NCI-H1694 treated with DMSO at 0.1 percent for 48 hours (cell line): ENCODE results near the gene FBXL16.

ENCODE experiments used
- DNase-seq: peaks from one replicate; lab custom pipeline; 2025; lab: John Stamatoyannopoulos, UW

FBXL16 gene

GRCh38 chr16:722835-723633, 17.4 kb upstream of the FBXL16 start:
- DNase-seq, result no peak

DNA sequence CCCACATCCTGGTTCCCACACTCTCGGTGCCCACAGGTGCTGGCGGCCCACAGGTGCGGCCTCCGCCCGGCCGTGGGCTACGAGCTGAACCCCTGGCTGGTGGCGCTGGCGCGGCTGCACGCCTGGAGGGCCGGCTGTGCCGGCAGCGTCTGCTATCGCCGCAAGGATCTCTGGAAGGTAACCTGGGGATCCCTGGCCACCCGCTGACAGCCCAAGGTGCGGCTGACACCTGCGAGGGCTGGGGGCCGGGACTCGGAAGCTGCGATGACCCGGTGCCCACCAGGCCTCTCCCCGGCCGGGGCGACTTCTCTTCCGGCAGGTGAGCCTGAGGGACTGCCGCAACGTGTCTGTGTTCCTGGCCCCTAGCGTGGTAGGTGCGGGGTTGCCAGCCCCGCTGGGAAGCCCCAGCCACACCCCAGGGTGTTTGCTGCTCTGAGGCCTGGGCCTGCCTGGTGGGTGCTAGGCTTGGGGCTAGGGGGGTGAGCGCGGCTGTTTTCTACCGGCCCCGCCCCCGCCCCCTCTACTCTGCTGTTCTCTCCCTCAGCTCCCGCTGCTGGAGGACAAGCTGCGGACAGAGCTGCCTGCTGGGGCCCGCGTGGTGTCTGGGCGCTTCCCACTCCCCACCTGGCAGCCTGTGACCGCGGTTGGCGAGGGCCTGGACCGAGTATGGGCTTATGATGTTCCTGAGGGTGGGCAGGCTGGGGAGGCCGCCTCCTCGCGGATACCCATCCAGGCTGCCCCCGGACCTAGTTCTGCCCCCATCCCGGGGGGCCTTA, 16.4 kb upstream of the FBXL16 start:
- DNase-seq, result no peak

- peak; percentile 31 for DNase-seq
Measured at GRCh38 chr16:720990-721764, 15.6 kb upstream of the FBXL16 start, which contains the start of gene ANTKMT. Gene ANTKMT (plus strand): TSS chr16:721146. CDS start chr16:721275, 129 bp downstream.

DNA sequence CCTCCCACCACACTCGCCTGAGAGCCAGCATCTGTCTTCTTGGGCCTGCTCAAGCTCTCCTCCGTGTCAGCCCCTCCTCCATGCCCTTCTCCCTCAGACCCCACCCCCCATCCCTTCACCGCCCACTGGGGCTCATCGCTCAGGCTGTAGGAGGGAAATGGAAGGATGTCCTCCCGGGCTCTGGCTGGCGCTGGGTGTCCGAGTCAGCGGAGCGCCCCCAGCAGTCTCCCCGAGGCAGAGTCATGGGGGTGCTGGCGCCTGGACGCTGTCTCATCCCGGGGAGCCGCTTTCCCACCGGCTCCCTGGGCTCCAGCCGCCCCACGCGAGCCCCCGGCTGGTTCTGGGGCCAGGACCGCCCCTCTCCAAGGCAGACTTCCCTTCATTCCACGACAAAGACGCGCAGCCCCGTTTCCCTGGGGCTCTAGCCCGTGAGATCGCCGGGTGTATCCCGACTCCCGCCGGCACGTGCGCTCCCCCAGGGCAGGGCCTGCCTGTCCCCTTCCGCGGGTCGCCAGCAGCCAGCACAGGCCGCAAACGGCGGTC, 14.9 kb upstream of the FBXL16 start:
- DNase-seq, result peak; percentile 54

- no peak for DNase-seq
Measured at GRCh38 chr16:719815-720446, 14.3 kb upstream of the FBXL16 start.

DNA sequence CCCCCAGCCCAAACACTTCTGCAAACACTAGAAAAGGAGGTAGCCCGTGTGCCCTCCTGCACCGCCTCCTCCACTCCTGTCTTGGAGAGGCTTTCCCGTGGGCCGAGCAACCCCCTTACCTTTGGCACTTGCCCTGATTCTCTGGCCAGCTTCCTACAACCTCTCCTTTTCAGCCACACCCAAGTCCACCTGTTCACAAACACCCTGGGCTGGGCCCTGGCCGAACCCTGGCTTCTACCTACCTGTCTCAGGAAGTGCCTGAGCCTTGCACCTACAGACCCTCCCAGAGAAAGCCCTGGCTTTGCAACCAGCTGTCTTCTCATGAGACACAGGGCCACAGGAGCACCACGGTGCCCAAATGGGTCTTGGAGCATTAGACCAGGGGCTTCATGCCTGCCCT, 13.3 kb upstream of the FBXL16 start:
- no peak for DNase-seq

DNA sequence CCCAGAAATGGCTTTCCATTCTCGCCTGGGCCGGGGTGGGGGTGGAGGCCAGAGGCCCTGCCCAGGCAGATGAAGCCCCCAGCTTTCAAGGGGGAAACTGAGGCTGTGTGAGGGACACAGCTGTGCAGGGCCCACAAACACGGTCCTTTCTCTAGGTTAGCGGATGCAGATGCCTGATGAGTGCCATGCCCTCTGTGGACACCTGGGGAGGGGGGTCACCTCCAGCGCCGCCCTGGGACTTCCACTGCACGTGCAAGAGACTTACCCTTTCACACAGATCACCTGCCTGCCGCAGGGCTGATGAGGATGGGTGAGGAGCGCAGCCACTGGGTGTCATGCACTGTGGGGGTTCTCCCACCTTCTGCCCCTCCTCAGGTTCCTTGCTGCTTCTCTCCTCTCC, 12.8 kb upstream of the FBXL16 start:
- DNase-seq, result no peak

DNA sequence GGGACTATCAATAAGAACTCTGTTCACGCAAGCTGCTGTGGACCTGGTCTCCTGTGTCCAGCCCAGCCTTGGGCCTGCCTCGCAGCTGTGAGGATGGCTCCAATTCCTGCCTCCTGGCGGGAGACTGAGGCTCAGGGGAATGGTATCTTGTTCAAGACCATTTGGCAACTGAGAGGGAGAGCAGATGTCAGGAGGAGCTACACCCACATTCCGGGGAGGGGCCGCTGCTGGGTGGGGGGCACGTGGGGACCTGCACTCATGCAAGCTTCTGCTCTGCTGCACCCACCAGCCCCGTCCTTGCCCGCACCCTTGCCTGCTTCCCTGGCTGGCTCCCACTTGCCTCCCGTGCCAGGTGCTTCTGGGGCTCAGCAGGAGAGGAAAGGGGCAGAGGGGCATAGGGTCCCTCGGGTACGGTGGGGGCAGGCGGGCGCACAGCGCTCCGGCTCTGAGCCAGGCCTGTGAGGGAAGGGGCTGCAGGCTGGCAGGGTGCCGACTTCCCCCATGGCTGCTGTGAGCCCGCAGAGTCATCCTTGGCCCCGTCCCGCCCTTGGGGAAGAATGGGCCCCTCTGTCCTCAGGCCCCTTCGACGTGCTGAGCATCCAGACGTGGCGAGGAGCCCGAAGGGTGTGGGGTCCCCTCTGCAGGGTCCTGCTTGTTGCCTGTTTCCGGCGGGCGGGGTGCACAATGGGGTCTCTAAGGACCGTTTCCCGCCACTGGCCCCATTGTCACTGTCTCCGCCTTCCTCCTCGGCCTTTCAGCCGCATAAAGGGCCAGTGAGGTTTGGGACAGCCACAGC, 12.0 kb upstream of the FBXL16 start:
- DNase-seq, result peak; percentile 19

DNA sequence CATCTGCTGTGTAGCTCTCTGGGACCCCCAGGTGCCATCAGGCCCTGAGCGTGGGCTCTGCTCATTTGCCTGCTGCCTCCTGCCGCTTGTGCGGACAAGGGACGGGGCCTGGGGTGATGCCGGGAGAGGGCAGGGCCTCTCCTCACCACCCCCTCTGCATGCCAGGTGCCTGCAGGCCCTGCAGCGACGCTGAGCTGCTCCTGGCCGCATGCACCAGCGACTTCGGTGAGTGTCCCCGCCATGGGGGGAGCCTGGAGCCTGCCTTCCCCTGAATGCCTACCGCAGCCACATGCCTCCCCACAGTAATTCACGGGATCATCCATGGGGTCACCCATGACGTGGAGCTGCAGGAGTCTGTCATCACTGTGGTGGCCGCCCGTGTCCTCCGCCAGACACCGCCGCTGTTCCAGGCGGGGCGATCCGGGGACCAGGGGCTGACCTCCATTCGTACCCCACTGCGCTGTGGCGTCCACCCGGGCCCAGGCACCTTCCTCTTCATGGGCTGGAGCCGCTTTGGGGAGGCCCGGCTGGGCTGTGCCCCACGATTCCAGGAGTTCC, 11.2 kb upstream of the FBXL16 start:
- no peak for DNase-seq

GRCh38 chr16:716200-716568, 10.6 kb upstream of the FBXL16 start:
- DNase-seq, result no peak

GRCh38 chr16:715477-716199, 10.0 kb upstream of the FBXL16 start:
- DNase-seq, result no peak

DNA sequence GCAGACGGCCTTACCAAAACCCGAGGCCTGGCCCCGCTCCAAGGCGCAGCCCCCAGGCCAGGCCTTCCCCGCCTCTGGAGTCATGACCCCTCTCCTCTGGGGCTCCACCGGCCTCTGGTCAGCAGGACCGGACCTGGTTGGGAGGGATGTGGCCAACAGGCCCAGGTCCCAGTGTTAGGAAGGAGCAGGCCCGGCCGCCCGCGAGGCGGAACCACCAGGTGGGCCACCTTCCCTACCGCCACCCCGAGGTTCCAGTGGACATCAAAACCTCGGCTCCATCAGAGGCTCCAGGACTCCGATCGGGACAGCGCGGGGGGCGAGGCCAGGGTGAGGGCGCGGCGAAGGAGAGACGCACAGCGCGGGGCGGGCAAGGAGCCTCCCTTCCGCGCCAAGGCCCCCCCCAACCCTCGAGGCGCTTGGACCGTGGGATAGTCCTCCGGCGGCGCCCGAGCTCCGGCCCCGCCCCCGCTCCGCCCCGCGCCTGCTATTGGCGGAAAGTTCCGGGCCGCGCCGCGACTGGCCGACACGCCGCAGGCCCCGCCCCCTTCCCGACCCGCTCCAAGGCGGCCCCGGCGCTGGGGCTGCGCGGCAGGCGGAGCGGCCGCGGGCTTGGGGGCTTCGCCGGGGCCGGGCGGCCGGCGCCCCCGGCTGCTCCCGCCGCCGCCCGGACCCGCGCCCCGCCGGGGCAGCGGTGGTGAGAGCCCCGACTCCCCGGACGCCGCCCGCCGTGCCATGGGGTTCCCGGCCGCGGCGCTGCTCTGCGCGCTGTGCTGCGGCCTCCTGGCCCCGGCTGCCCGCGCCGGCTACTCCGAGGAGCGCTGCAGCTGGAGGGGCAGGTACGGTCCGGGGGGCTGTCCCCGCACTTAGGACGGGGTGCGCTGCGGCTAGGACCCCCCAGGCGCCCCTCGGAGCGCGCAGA, 9.2 kb upstream of the FBXL16 start, which contains the start of gene METRN:
TSS of gene METRN (plus strand) at position 561 of the 919 bp plus-strand sequence. CDS start at position 733, 172 bp downstream.
- DNase-seq, result no peak

- DNase-seq, result no peak
Measured at GRCh38 chr16:714079-714478, 8.5 kb upstream of the FBXL16 start.

GRCh38 chr16:712740-713250, 7.2 kb upstream of the FBXL16 start:
- DNase-seq, result peak; percentile 18

DNA sequence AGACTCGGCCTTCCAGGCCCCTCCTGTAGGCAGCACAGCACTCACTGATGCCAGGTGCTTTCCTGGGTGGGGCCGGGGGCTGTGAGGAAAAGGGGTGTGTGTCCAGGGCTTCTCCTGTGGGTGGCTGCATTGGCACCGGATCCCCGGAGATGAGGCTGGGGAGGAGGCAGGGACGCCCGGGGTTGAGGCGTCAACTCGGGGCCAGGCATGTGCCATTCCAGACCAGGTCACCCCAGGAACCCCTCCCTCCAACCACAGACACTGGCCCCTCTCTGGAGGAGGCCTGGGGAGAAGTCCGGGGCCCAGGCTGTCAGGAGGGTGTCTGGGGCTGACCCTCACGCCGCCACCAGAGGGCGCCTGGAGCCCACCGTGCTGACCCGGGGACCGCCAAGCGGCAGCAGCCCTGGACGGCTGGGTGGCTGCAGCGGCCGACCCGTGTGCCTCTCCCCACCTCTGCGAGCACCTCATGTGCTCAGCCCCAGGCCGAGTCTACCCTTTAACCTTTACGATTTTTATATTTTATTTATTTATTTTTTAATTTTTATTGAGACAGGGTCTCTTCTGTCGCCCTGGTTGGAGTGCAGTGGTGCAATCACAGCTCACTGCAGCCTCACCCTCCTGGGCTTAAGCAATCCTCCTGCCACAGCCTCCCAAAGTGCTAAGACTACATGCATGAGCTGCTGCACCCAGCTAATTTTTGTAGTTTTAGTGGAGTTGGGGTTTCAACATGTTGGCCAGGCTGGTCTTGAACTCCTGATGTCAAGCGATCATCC, 6.1 kb upstream of the FBXL16 start:
- no peak for DNase-seq

GRCh38 chr16:711084-711483, 5.5 kb upstream of the FBXL16 start:
- no peak for DNase-seq

GRCh38 chr16:710500-711075, 5.0 kb upstream of the FBXL16 start:
- DNase-seq, result no peak
